DMS 273 treated with DMSO at 0.1 percent for 48 hours (cell line): ENCODE results near the gene SERBP1.
"Not testable (repeated sequence)": the region's sequence is repeated elsewhere in the genome, so short reads cannot be mapped to it uniquely, and the experiment has no call there.

ENCODE experiments used
- DNase-seq: peaks from one replicate; lab custom pipeline; 2025; lab: John Stamatoyannopoulos, UW

Gene SERBP1

DNA sequence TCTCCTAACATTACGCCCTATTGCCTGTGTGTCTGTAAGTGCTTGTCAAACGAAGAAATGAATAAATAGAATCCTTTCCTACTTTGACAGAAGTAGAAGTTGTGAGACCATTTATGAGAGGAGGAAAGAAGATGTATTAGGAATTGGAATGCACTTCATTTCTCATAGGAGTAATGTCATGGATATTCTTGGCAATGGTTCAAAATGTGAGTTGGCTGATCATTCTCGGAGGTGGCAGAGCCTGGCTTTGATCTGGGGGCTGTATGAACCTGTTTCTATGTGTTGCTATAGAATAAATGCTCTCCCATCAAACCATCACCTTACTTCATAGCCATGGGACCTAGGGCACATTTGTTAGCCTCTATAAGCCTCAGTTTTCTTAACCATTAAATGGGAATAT, 10.1 kb upstream of the SERBP1 start:
- DNase-seq: no peak

DNA sequence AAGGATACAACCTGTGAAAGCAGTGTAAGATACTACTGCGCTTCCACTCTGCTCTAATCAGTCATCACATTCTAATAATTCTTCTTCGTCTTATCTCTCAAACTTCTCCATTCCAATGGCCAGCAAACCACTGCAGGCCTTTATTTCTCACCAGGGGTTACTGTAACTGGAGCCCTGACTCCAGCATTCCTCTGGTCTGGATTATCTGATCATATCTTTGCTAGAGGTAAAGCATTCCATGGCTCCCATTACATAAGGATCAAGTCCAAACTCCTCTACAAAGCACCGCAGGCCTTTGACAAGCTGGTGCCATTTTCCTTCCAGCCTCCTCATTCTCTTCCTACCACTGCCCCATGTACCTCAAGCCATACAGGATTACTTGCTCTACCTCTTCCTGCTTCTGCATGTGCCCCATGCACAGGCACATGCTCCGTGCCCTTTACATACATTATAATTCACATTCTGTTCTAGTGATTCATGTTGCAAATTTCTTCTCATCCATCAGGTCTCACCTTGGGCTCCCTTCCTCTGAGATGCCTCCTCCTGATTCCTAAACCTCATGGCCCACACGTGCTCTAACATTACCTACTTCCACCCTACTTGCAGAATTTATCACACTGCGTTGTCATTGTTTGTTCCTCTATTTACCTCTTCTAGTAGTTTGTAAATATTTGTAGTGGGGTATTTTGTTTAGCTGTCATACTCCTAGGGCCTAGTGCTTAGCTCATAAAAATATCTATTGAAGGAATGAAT, 9.3 kb upstream of the SERBP1 start:
- DNase-seq: no peak

DNA sequence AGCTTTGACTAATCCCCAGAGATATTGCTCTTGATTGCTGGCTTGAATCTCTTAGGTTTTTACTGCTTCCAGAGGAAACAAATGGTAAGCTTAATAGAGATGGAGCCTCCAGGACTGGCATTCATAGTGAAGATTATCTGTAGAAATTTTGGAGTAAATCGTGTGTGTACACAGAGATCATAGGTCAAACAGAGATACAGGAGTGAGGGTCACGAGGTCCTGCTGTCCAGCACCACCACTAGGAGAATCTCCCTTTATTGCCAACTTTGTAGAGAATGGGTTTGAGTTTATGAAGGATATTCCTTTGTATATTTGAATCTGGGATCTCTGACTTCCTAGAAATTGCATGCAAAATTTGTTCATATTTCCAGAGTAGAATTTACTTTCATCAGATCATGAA, 7.8 kb upstream of the SERBP1 start:
- no peak for DNase-seq

- DNase-seq: no peak
Observed at GRCh38 chr1:67436511-67437055, 6.4 kb upstream of the SERBP1 start.

DNA sequence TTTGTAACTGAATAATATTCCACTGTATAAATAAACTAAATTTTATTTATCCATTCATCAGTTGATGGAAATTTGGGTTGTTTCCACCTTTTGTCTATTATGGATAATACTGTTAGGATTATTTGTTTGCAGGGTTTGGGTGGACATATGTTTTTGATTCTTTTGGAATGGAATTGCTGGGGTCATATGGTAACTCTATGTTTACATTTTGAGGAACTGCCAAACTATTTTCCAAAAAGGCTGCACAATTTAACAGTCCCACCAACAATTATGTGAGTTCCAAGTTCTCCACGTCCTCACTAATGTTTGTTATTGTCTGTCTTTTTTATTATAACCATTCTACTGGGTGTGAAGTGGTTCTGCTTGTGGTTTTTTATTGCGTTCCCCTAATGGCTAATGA, 4.3 kb upstream of the SERBP1 start:
- DNase-seq: no peak

DNA sequence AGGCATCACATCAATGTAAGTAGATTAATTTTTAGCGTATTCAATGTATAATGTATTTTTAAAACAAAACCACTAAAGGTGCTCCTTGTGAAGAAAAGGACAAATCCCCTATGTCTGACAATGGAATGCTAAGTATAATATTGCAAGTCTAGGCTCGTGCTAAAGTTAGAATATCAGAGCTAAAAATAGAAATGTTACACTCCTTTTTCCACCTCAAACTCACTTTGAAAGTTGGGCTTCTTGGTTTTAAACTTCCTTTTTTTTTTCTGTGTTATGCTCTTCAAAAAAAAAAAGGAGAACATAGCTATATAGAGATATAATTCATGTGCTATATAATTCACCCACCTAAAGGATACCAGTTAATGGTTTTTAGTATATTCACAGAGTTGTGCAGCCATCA, 3.6 kb upstream of the SERBP1 start:
- no peak for DNase-seq

- DNase-seq: no peak
Observed at GRCh38 chr1:67432745-67433144, 2.5 kb upstream of the SERBP1 start.

GRCh38 chr1:67431869-67432578, 1.8 kb upstream of the SERBP1 start:
- no peak for DNase-seq

DNA sequence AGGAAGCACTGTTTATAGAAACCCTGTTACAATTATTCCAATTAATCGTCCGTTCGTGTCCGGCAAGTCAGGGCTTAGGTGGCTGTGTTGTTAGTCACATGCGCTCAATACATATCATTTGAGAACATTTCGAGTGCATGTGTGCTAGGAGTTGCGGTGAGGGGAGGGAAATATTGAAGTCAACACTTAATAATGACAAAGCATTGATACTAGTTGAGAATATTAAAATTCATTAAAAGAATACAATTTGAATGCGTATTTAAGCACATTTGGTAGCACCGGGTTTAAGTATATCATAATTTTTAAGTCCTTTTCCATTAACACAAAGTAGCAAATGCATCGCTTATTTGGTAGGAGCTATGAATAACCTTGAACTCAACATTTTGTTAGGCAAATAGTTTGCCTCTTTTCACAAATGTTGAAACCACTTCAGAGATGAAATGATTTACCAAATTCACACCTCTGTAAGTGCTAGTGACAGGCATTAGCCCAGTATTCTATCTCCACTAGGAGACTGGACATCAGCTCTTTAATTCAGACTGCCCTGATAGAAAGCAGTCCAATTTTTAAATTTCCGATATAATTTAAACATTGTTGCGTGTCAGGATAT, 1.1 kb upstream of the SERBP1 start:
- DNase-seq: no peak

- no peak for DNase-seq
Observed at GRCh38 chr1:67429528-67430357, 459 bp downstream of the SERBP1 start.

DNA sequence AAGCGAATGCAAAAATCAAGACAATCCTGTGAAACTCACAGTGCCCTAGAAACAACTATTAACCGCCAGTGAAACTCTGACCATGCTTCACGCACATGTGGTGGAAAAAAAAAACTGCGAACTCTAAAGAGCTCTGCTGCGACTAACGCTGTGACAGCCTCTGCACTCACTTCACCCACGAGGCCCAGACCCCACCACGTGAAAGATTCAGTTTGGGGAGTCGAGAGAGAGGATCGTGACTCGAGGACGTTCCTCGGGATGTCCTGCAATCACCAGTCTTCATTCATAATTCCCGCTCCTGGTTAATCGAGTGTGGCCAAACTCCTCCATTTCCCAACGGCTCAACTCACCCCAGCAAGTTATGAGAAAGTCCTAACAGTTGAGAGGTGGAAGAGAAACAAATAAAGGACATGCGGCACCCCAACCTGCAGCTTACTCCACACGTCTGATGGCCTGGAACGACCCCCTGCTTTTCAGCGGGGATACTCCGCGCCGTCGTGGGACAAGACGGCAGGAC, 1.1 kb downstream of the SERBP1 start:
- no peak for DNase-seq

DNA sequence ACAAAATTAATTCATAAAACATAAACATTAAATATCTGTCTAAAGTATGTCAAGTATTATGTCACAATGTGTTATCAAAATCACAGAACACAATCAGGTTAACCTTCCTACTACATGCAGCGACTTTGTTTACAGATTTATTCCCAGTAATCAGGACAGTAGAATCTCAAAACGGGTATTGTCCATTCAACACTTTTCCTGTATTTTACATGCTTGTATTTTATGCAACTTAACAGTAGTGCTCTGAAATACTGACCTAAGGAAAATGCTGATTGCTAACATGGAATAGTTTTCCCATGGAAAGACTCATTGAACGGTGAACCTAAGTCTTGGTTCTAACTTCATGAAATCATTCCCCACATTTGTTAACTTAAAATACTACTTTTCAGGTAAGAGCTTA, 2.3 kb downstream of the SERBP1 start:
- no peak for DNase-seq

- no peak for DNase-seq
Observed at GRCh38 chr1:67427465-67427864, 2.7 kb downstream of the SERBP1 start.

- DNase-seq: no peak
Observed at GRCh38 chr1:67420835-67421492, 9.2 kb downstream of the SERBP1 start.

DNA sequence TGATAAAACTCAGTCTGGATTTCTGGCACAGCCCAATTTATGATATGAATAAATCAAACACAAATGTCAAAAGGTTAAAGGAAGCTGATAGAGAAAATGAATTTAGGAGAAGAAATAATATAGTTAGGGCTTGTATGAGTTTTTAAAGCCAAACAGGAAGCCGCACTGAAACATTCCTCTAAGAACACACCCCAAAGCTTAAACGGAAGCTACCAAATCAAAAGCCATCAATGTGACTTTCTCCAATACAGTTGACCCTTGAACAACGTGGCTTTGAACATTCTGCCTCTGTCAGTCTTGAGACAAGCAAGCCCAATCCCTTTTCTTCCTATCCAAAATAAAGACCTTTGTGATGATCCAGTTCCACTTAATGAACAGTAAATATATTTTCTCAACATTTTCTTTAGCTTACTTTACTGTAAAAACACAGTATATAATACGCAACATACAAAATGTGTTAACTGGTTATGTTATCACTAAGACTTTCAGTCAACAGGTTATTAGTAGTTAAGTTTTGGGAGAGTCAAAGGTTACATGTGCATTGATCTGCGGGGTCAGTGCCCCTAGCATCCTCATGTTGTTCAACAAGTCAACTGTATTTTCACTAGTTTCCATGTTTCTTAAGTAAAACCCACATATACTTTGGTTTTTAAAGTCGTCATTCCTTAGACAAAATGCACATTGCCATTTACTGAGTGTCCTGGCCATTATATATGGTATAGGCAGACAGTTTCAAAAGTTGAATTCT, 11.2 kb downstream of the SERBP1 start:
- DNase-seq: no peak

GRCh38 chr1:67417733-67418132, 12.5 kb downstream of the SERBP1 start:
- DNase-seq: not testable (repeated sequence)

- DNase-seq: no peak
Observed at GRCh38 chr1:67415041-67415440, 15.2 kb downstream of the SERBP1 start.

- no peak for DNase-seq
Observed at GRCh38 chr1:67414574-67414973, 15.6 kb downstream of the SERBP1 start.

- not testable (repeated sequence) for DNase-seq
Observed at GRCh38 chr1:67413101-67413500, 17.1 kb downstream of the SERBP1 start.

GRCh38 chr1:67408148-67408547, 22.1 kb downstream of the SERBP1 start:
- no peak for DNase-seq

- DNase-seq: no peak
Observed at GRCh38 chr1:67407498-67407897, 22.7 kb downstream of the SERBP1 start.
